Kidney (tissue), 14 donors: ENCODE data around the gene MYO5A. TPM values are rescaled to one million over a fixed set of nuclear protein-coding genes. Genes with fewer than 3 reads are reported as not detected.
"Not testable (repeated sequence)": the region's sequence is repeated elsewhere in the genome, so short reads cannot be mapped to it uniquely, and the experiment has no call there.

ENCODE experiments used
- DNase-seq, 5 donors: peaks; one replicate each; pipeline ENCODE4 v3.0.0-alpha.2; 2013 to 2020
- FAIRE-seq: peaks from 2 replicates; lab custom pipeline; 2012; peaks lifted over from hg19 to GRCh38; lab: Jason Lieb, UNC
- H3K27ac ChIP-seq, 2 donors: one replicate each; pipeline ENCODE4 v1.7.0; 2013; ENCODE audit warnings: low read depth in 2 of 2, low read length in 2 of 2, inconsistent platforms in 1 of 2
- H3K27me3 ChIP-seq: one replicate; pipeline ENCODE4 v1.7.1; 2013; ENCODE audit warnings: low read length, inconsistent platforms; ENCODE audit not compliant: control insufficient read depth, insufficient read depth
- H3K36me3 ChIP-seq, 3 donors: one replicate each; pipeline versions ENCODE4 v1.7.0 to v1.7.1; 2013; ENCODE audit warnings: low read length in 3 of 3, control low read depth in 1 of 3, inconsistent platforms in 1 of 3; ENCODE audit not compliant: insufficient read depth in 3 of 3, control insufficient read depth in 2 of 3
- H3K4me1 ChIP-seq, 3 donors: one replicate each; pipeline versions ENCODE4 v1.7.0 to v1.7.1; 2013; ENCODE audit warnings: low read length in 3 of 3, inconsistent platforms in 1 of 3, low read depth in 1 of 3; ENCODE audit not compliant: control insufficient read depth in 2 of 3, insufficient read depth in 2 of 3
- H3K4me3 ChIP-seq, 3 donors: one replicate each; pipeline versions ENCODE4 v1.7.0 to v1.8.1; 2013; ENCODE audit warnings: low read length in 3 of 3, control low read depth in 1 of 3, inconsistent platforms in 1 of 3
- H3K9ac ChIP-seq, 3 donors: one replicate each; pipeline versions ENCODE4 v1.7.0 to v1.7.1; 2013; ENCODE audit warnings: low read length in 3 of 3, control low read depth in 1 of 3, inconsistent platforms in 1 of 3
- H3K9me3 ChIP-seq, 3 donors: one replicate each; pipeline versions ENCODE4 v1.7.0 to v1.7.1; 2013; ENCODE audit warnings: low read length in 3 of 3, control low read depth in 1 of 3, inconsistent platforms in 1 of 3; ENCODE audit not compliant: control insufficient read depth in 2 of 3, insufficient read depth in 1 of 3
- intact Hi-C: fragments of 100-400 bp; cut with DNase I; formaldehyde crosslinking; loops from one replicate; pipeline ENCODE4 v1.11.1; 2022
- polyA plus RNA-seq: library from polyadenylated mRNA; stranded (reverse); fragments of 350-450 nt; fragmentation: Illumina TruSeq; extraction: RNeasy Lipid Tissue Mini Kit (QIAGEN cat#74804); gene quantifications from one replicate; pipeline ENCODE4 v1.2.3, GENCODE V29; 2014; ENCODE audit warnings: low read depth, low replicate concordance; ENCODE audit not compliant: insufficient read depth
- total RNA-seq: library from RNA; stranded (reverse); fragmentation: NEBNext Ultra II Directional; extraction: Animal tissue kit (Norgen Biotek cat#: 25700); gene quantifications from one replicate; pipeline ENCODE4 v1.2.1, GENCODE V29; 2021
- TF ChIP-seq, protein P1 (sequence below): IDR thresholded peaks from 3 replicates; pipeline ENCODE4 v1.5.1; 2012; ENCODE audit warnings: mild to moderate bottlenecking, moderate library complexity, borderline replicate concordance; ENCODE audit not compliant: insufficient read depth; ENCODE audit errors: extremely low read depth
- donor health status: control.
- donor health status: control.
- donor health status: control.
- donor health status: control.
- donor health status: control.
- donor health status: DM: yes; HTN: yes; CAD: no.
- donor health status: Normal renal cell carcinoma (clear cell type).

Gene MYO5A
- total and polyA plus RNA-seq, 2 donors from 2014 or later = 3.5 to 32.9 TPM

GRCh38 chr15:52464478-52464877, 64.2 kb downstream of the MYO5A start:
- Histone ChIP-seq H3K4me3 (no peak overlapping the region), H3K27ac (no peak overlapping the region), H3K36me3 (no peaks in the 10 kb centered on the region), H3K9me3 (peaks cover 0 to 7% (median 0%) of the 10 kb centered on the region in 3 donors), H3K27me3 (no peaks in the 10 kb centered on the region), H3K4me1 (no peaks in the 10 kb centered on the region), H3K9ac (no peak overlapping the region)
- TF ChIP-seq, protein P1, sequence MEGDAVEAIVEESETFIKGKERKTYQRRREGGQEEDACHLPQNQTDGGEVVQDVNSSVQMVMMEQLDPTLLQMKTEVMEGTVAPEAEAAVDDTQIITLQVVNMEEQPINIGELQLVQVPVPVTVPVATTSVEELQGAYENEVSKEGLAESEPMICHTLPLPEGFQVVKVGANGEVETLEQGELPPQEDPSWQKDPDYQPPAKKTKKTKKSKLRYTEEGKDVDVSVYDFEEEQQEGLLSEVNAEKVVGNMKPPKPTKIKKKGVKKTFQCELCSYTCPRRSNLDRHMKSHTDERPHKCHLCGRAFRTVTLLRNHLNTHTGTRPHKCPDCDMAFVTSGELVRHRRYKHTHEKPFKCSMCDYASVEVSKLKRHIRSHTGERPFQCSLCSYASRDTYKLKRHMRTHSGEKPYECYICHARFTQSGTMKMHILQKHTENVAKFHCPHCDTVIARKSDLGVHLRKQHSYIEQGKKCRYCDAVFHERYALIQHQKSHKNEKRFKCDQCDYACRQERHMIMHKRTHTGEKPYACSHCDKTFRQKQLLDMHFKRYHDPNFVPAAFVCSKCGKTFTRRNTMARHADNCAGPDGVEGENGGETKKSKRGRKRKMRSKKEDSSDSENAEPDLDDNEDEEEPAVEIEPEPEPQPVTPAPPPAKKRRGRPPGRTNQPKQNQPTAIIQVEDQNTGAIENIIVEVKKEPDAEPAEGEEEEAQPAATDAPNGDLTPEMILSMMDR = no peak
- intact Hi-C loops = no loop called here
- DNase-seq (no peak), FAIRE-seq (no peak)

- TF ChIP-seq, protein P1 = no peak
- intact Hi-C loops = no loop called here
- FAIRE-seq = no peak
- Histone ChIP-seq H3K36me3 (no peaks in the 10 kb centered on the region), H3K4me3 (no peak overlapping the region), H3K9me3 (peaks cover 0 to 7% (median 0%) of the 10 kb centered on the region in 3 donors), H3K9ac (no peak overlapping the region), H3K27me3 (no peaks in the 10 kb centered on the region), H3K4me1 (no peaks in the 10 kb centered on the region), H3K27ac (no peak overlapping the region)
- DNase-seq = no peak
Observed at GRCh38 chr15:52464040-52464439, 64.6 kb downstream of the MYO5A start.

DNA sequence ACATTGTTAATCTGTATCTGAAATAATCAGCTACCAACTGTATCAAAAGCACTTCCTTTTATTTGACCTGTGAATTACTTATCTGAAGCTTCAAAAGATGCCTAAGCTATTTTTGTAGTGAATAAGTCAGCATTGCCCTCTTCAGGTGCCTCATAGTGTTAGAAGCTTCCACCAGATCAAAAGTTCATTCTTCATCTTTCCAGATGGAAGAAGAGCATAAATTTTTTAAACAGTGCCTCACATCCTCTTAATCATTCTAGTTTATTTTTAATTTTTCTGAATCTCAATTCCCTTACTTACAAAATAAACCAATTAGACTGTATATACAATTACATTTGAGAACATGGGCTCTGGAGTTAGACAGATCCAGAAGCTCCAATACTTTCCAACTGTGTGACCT, 65.0 kb downstream of the MYO5A start:
- FAIRE-seq = no peak
- Histone ChIP-seq H3K4me3 (no peak overlapping the region), H3K27me3 (no peaks in the 10 kb centered on the region), H3K4me1 (no peaks in the 10 kb centered on the region), H3K36me3 (no peaks in the 10 kb centered on the region), H3K9ac (no peak overlapping the region), H3K9me3 (peaks cover 0 to 7% (median 0%) of the 10 kb centered on the region in 3 donors), H3K27ac (no peak overlapping the region)
- intact Hi-C loops = no loop called here
- TF ChIP-seq, protein P1 = no peak
- no peak for DNase-seq

DNA sequence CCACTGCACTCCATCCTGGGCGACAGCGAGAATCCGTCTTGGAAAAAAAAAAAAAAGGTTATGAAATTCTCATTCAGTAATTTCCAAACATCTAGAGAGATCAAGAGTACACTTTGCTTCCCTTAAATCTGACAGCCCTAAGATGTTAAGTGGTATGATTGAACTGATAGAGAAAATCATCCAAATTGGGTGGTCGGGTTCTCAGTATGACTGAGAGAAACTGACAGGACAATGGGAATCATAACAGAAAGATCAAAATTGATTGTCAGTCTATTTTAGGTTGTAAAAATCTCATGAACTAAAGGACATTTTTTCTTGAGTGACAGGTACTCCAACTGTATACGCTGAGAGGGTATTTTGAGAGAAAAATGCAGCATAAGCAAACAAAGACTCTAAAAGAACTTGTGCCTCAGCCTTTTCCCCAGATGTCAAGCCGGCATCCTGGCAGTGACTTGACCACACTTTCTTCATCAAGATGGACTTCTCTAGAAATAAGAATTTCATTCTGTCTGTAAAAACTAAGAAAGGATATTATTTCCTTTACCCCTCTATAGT, 65.8 kb downstream of the MYO5A start:
- Histone ChIP-seq H3K9me3 (peaks cover 0 to 5% (median 0%) of the 10 kb centered on the region in 3 donors), H3K4me1 (no peaks in the 10 kb centered on the region), H3K27ac (no peak overlapping the region), H3K27me3 (no peaks in the 10 kb centered on the region), H3K4me3 (no peak overlapping the region), H3K36me3 (no peaks in the 10 kb centered on the region), H3K9ac (no peak overlapping the region)
- TF ChIP-seq, protein P1 = no peak
- intact Hi-C loops = no loop called here
- DNase-seq = no peak
- FAIRE-seq = no peak

DNA sequence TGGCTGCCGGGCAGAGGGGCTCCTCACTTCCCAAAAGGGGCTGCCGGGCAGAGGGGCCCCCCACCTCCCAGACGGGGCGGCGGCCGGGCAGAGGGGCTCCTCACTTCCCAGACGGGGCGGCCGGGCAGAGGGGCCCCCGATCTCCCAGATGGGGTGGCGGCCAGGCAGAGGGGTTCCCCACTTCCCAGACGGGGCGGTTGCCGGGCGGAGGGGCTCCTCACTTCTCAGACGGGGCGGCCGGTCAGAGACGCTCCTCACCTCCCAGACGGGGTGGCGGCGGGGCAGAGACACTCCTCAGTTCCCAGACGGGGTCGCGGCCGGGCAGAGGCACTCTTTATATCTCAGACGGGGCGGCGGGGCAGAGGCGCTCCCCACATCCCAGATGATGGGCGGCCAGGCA, 69.0 kb downstream of the MYO5A start:
- H3K36me3 ChIP-seq, H3K27ac ChIP-seq, H3K4me3 ChIP-seq, H3K27me3 ChIP-seq, H3K9me3 ChIP-seq, H3K9ac ChIP-seq, H3K4me1 ChIP-seq, intact Hi-C loops, DNase-seq, FAIRE-seq: not testable (repeated sequence)

DNA sequence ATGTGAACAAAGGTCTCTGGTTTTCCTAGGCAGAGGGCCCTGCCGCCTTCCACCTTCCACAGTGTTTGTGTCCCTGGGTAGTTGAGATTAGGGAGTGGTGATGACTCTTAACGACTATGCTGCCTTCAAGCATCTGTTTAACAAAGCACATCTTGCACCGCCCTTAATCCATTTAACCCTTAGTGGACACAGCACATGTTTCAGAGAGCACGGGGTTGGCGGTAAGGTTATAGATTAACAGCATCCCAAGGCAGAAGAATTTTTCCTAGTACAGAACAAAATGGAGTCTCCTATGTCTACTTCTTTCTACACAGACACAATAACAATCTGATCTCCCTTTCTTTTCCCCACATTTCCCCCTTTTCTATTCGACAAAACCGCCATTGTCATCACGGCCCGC, 69.4 kb downstream of the MYO5A start:
- H3K9ac ChIP-seq, H3K9me3 ChIP-seq, intact Hi-C loops, H3K27me3 ChIP-seq, FAIRE-seq, H3K27ac ChIP-seq, DNase-seq, H3K4me3 ChIP-seq, H3K4me1 ChIP-seq, H3K36me3 ChIP-seq: not testable (repeated sequence)
